HepG2 (cell line): ENCODE data around the gene NDOR1. TPM values are rescaled to one million over a fixed set of nuclear protein-coding genes. Genes with fewer than 3 reads are reported as not detected.

Experiments used
- ARID3A ChIP-seq: IDR thresholded peaks from 2 replicates; pipeline ENCODE4 v1.6.1; 2012; ENCODE audit warnings: low read depth, low read length, improper control_type of control experiment
- ARID4A ChIP-seq: sonication (generic); formaldehyde crosslinking; IDR thresholded peaks from 2 replicates; pipeline ENCODE4 v1.5.0; 2020; ENCODE audit warnings: mild to moderate bottlenecking, missing genetic modification reagents, borderline replicate concordance
- ELK4 ChIP-seq: sonication (generic); formaldehyde crosslinking; IDR thresholded peaks from 2 replicates; pipeline ENCODE4 v1.9.0; 2021; ENCODE audit warnings: missing genetic modification reagents, borderline replicate concordance
- GTF3A ChIP-seq: sonication (generic); formaldehyde crosslinking; conservative IDR thresholded peaks from 2 replicates; pipeline ENCODE4 v1.4.0; 2020; ENCODE audit warnings: mild to moderate bottlenecking, missing genetic modification reagents
- HNRNPLL ChIP-seq: fragments of 200-400 bp; formaldehyde crosslinking; IDR thresholded peaks from 2 replicates; pipeline ENCODE4 v1.6.1; 2017; ENCODE audit warnings: mild to moderate bottlenecking, low read depth, low read length; ENCODE audit not compliant: poor library complexity, severe bottlenecking
- USF2 ChIP-seq, 2 experiments: sonication (generic) in 1 of 2; formaldehyde crosslinking in 1 of 2; IDR thresholded peaks; 2 replicates each; pipeline versions ENCODE4 v1.5.1 to v1.6.1; 2011 to 2020; ENCODE audit warnings: borderline replicate concordance in 1 of 2, low read depth in 1 of 2, low read length in 1 of 2, mild to moderate bottlenecking in 1 of 2, missing genetic modification reagents in 1 of 2, moderate library complexity in 1 of 2
- ZFP36 ChIP-seq: fragments of 150-350 bp; IDR thresholded peaks from 2 replicates; pipeline ENCODE4 v1.6.1; 2018; ENCODE audit warnings: borderline replicate concordance, low read length, low read depth; ENCODE audit not compliant: partially characterized antibody
- ZHX2 ChIP-seq, 2 experiments: sonication (generic) in 1 of 2; formaldehyde crosslinking in 1 of 2; IDR thresholded peaks; 2 replicates each; pipeline versions ENCODE4 v1.6.1 to v1.9.0; 2014 to 2022; ENCODE audit warnings: antibody characterized with exemption in 1 of 2, borderline replicate concordance in 1 of 2, inconsistent platforms in 1 of 2, low read depth in 1 of 2, missing genetic modification reagents in 1 of 2
- ZNF282 ChIP-seq: fragments of 450-650 bp; IDR thresholded peaks from 2 replicates; pipeline ENCODE4 v1.6.1; 2018; ENCODE audit not compliant: partially characterized antibody
- ZNF572 ChIP-seq: sonication (generic); formaldehyde crosslinking; IDR thresholded peaks from 2 replicates; pipeline ENCODE4 v1.5.1; 2020; ENCODE audit warnings: mild to moderate bottlenecking, missing genetic modification reagents
- polyA plus RNA-seq, 8 experiments: library from polyadenylated mRNA; depleted of rRNA in 3 of 8; stranded (reverse) in 7 of 8; unstranded in 1 of 8; fragments of >200 nt; fragmentation: Illumina TruSeq in 4 of 8; extraction: Trizol in 4 of 8; gene quantifications; 2 replicates each; pipeline versions ENCODE4 v1.2.1 to v1.2.3, GENCODE V29; 2011 to 2016; ENCODE audit warnings: low read depth in 4 of 8, missing spikeins in 1 of 8, mixed read lengths in 1 of 8; ENCODE audit not compliant: insufficient read depth in 1 of 8
- total RNA-seq, 5 experiments: library from RNA; depleted of rRNA; stranded (reverse); fragments of >200 nt; fragmentation: Illumina TruSeq; extraction: Trizol; gene quantifications; 2 replicates each; pipeline ENCODE4 v1.2.3, GENCODE V29; 2016; ENCODE audit warnings: low read depth in 1 of 5

Gene NDOR1
- total and polyA plus RNA-seq, 2 of the 13 experiments (the other 11 are each of a cell fraction or from before 2014, with no cell fraction given), result 3.6 to 8.7 TPM

GRCh38 chr9:137240318-137240840 lies 34.9 kb downstream of the NDOR1 start (continued):
- no peak for TF ChIP-seq ZHX2 (IDR thresholded peaks at IDR 0.05; ENCODE audit: low read depth)
- peak; percentile 53; the same call in 1 of the 2 replicates for TF ChIP-seq ZHX2 (CRISPR knock-in tag; IDR thresholded peaks at IDR 0.05; ENCODE audit: borderline replicate concordance)
- no peak for TF ChIP-seq ELK4
- no peak for TF ChIP-seq ARID3A
- no peak for TF ChIP-seq ZNF572 (CRISPR knock-in tag)
- peak; percentile 93 for TF ChIP-seq HNRNPLL
- peak; percentile 89 for TF ChIP-seq ARID4A (CRISPR knock-in tag)
- no peak; the same call in 1 of the 2 replicates for TF ChIP-seq GTF3A (CRISPR knock-in tag)
- TF ChIP-seq USF2 (IDR thresholded peaks at IDR 0.05; ENCODE audit: low read depth, low read length), result no peak
- no peak for TF ChIP-seq USF2 (CRISPR knock-in tag; IDR thresholded peaks at IDR 0.05; ENCODE audit: borderline replicate concordance)
- TF ChIP-seq ZNF282, result no peak
- no peak for TF ChIP-seq ZFP36
